GM12865 (cell line): ENCODE data around the gene RXFP2.
A peak's percentile ranks its signal among the peaks of the same experiment; 100 is the strongest.

Experiments used
- DNase-seq: peaks from one replicate; pipeline ENCODE4 v3.0.0; 2010; ENCODE audit warnings: low read depth
- H3K4me3 ChIP-seq: 2 replicates; pipeline ENCODE4 v1.5.1; 2011; ENCODE audit warnings: mild to moderate bottlenecking, low read depth, low read length, control low read depth
- TF ChIP-seq, protein P1 (sequence below): IDR thresholded peaks from 2 replicates; pipeline ENCODE4 v1.5.1; 2011; ENCODE audit warnings: low read length, control low read depth, low read depth, inconsistent platforms; ENCODE audit not compliant: insufficient read depth; ENCODE audit errors: missing control alignments

The RXFP2 gene

GRCh38 chr13:31835932-31836331 is 96.6 kb downstream of the RXFP2 start:
- H3K4me3 ChIP-seq: no peak overlapping the region
- DNase-seq: no peak
- TF ChIP-seq, protein P1, sequence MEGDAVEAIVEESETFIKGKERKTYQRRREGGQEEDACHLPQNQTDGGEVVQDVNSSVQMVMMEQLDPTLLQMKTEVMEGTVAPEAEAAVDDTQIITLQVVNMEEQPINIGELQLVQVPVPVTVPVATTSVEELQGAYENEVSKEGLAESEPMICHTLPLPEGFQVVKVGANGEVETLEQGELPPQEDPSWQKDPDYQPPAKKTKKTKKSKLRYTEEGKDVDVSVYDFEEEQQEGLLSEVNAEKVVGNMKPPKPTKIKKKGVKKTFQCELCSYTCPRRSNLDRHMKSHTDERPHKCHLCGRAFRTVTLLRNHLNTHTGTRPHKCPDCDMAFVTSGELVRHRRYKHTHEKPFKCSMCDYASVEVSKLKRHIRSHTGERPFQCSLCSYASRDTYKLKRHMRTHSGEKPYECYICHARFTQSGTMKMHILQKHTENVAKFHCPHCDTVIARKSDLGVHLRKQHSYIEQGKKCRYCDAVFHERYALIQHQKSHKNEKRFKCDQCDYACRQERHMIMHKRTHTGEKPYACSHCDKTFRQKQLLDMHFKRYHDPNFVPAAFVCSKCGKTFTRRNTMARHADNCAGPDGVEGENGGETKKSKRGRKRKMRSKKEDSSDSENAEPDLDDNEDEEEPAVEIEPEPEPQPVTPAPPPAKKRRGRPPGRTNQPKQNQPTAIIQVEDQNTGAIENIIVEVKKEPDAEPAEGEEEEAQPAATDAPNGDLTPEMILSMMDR: no peak

GRCh38 chr13:31843044-31843443 is 103.7 kb downstream of the RXFP2 start:
- H3K4me3 ChIP-seq: no peak overlapping the region
- TF ChIP-seq, protein P1: no peak
- no peak for DNase-seq

- H3K4me3 ChIP-seq: peak overlapping the region; percentile 73
- TF ChIP-seq, protein P1: no peak
- peak; percentile 92 for DNase-seq
Observed at GRCh38 chr13:31846182-31846938, 107.0 kb downstream of the RXFP2 start.

GRCh38 chr13:31846961-31847752 is 107.8 kb downstream of the RXFP2 start:
- peak overlapping the region; percentile 73 for H3K4me3 ChIP-seq
- TF ChIP-seq, protein P1: no peak
- peak; percentile 10 for DNase-seq

DNA sequence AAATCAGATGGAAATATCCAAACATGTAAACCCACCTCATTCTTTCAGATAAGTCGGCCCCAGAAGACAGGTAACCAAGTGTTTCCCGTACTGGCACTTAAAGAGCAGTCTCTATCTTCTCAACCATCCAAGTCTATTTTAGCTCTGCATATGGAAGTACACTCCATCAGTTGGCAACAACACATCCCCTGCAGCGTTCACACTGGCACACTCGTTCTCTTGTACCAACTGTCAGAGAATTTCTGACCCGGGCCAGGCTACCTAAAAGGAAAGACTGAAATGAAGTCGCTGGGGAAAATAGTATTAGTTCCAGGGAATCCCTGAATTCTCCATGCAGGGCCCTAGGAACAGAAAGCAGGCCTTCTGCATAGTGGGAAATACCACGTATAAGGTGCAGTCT is 109.3 kb downstream of the RXFP2 start:
- H3K4me3 ChIP-seq: no peak overlapping the region
- no peak for DNase-seq
- TF ChIP-seq, protein P1: no peak

- H3K4me3 ChIP-seq: no peak overlapping the region
- TF ChIP-seq, protein P1: no peak
- DNase-seq: no peak
Observed at GRCh38 chr13:31849206-31849605, 109.9 kb downstream of the RXFP2 start.
